HEK293T (cell line): ENCODE data around the gene C1orf115.

Source experiments
- BHLHE40 ChIP-seq: fragments of 450-650 bp; IDR thresholded peaks from 2 replicates; pipeline ENCODE4 v1.6.1; 2016; ENCODE audit warnings: mild to moderate bottlenecking, moderate library complexity, borderline replicate concordance
- ELF4 ChIP-seq: fragments of 450-650 bp; IDR thresholded peaks from 2 replicates; pipeline ENCODE4 v1.6.1; 2017; ENCODE audit warnings: antibody characterized with exemption
- FOXA1 ChIP-seq: fragments of 450-650 bp; IDR thresholded peaks from 2 replicates; pipeline ENCODE4 v1.6.1; 2016; ENCODE audit warnings: mild to moderate bottlenecking
- FOXK2 ChIP-seq: fragments of 450-650 bp; IDR thresholded peaks from 2 replicates; pipeline ENCODE4 v1.6.1; 2016; ENCODE audit warnings: mild to moderate bottlenecking
- FOXM1 ChIP-seq: fragments of 450-650 bp; IDR thresholded peaks from 2 replicates; pipeline ENCODE4 v1.6.1; 2017; ENCODE audit warnings: mild to moderate bottlenecking, borderline replicate concordance
- HDGF ChIP-seq: fragments of 450-650 bp; IDR thresholded peaks from 2 replicates; pipeline ENCODE4 v1.6.1; 2017; ENCODE audit warnings: antibody characterized with exemption, borderline replicate concordance
- L3MBTL2 ChIP-seq: fragments of 450-650 bp; conservative IDR thresholded peaks from 2 replicates; pipeline ENCODE4 v1.6.1; 2016; ENCODE audit warnings: mild to moderate bottlenecking
- LEF1 ChIP-seq: fragments of 450-650 bp; IDR thresholded peaks from 2 replicates; pipeline ENCODE4 v1.6.1; 2017; ENCODE audit warnings: mild to moderate bottlenecking, borderline replicate concordance
- SP1 ChIP-seq: fragments of 450-650 bp; IDR thresholded peaks from 2 replicates; pipeline ENCODE4 v1.6.1; 2017
- TARDBP ChIP-seq: fragments of 450-650 bp; IDR thresholded peaks from 2 replicates; pipeline ENCODE4 v1.6.1; 2016
- ZNF384 ChIP-seq: fragments of 450-650 bp; IDR thresholded peaks from 2 replicates; pipeline ENCODE4 v1.6.1; 2016
- TF ChIP-seq, protein P1 (sequence below): fragments of 450-650 bp; IDR thresholded peaks from 2 replicates; pipeline ENCODE4 v1.6.1; 2016

DNA sequence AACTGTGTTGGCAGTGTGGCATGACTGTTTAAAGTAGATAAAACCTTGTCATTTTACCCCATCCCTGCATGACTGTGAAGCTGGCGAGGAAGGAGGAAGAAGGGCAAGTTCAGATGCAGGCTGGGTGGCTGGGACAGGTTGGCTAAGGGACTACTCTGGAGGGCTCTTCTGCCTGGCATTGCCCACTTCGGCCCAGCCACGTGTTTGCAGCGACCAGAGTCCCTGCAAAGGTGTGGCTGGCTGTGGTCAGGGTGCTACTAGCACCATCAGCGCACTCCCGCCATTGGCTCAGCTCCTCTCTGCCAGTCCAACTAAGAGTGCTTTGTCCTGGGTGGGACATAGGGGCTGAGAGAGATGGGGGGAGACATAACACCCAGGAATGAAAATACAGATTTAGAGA lies 7.2 kb downstream of the C1orf115 start:
- TF ChIP-seq FOXK2 (no peak), HDGF (no peak), L3MBTL2 (no peak), ZNF384 (no peak), FOXM1 (no peak), TARDBP (no peak), LEF1 (no peak), ELF4 (no peak), FOXA1 (no peak), BHLHE40 (no peak), SP1 (no peak)
- TF ChIP-seq, protein P1, sequence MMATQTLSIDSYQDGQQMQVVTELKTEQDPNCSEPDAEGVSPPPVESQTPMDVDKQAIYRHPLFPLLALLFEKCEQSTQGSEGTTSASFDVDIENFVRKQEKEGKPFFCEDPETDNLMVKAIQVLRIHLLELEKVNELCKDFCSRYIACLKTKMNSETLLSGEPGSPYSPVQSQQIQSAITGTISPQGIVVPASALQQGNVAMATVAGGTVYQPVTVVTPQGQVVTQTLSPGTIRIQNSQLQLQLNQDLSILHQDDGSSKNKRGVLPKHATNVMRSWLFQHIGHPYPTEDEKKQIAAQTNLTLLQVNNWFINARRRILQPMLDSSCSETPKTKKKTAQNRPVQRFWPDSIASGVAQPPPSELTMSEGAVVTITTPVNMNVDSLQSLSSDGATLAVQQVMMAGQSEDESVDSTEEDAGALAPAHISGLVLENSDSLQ, result no peak
